Fibroblast of mammary gland (primary cell): ENCODE measurements around the gene AFF3.

Experiments used
- DNase-seq: peaks from one replicate; pipeline ENCODE4 v3.0.0-alpha.2; 2010; ENCODE audit warnings: low read depth
- H3K4me3 ChIP-seq: 2 replicates; pipeline ENCODE4 v1.5.1; 2011; ENCODE audit warnings: low read depth, mild to moderate bottlenecking, low read length, moderate library complexity; ENCODE audit not compliant: control insufficient read depth
- CTCF ChIP-seq: conservative IDR thresholded peaks from 2 replicates; pipeline ENCODE4 v1.5.1; 2011; ENCODE audit warnings: low read depth, low read length, inconsistent platforms; ENCODE audit not compliant: control insufficient read depth, insufficient read depth

Gene AFF3

DNA sequence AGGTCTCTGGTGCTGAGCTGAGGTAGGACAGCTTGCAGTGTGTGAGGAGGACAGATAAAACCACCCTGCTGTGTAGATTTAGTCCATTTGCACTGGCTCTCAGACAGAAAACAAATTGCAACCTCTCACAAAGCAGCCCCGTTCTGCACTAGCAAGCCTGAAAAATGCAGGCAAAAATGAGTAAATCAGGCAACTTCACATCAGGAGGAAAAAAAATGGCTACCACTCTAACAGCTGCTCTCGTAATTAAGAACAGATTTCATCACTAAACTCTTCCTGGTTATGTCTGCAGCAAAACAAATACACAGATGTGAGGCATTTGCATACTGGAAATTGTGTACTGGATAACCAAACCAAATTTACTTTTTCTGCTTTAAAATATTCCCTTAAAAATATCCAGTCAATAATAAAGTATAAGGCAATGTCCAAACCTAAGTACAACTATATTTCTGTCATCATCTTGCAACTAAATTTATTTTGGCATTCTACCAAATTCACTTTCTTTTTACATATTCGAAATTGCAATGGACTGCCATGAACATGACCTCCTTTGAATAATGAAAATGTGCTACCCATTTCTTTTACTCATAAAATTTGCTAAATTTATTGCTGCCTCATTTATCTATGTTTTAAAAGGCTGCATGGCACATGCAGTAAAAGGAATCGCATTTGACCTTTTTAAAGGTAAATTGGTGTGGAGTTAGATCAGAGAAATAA lies 157.4 kb downstream of the AFF3 start:
- H3K4me3 ChIP-seq, result no peak overlapping the region
- DNase-seq, result peak; percentile 81
- no peak for TF ChIP-seq CTCF

GRCh38 chr2:99982744-99983143 lies 159.6 kb downstream of the AFF3 start:
- H3K4me3 ChIP-seq, result no peak overlapping the region
- DNase-seq, result no peak
- no peak for TF ChIP-seq CTCF

DNA sequence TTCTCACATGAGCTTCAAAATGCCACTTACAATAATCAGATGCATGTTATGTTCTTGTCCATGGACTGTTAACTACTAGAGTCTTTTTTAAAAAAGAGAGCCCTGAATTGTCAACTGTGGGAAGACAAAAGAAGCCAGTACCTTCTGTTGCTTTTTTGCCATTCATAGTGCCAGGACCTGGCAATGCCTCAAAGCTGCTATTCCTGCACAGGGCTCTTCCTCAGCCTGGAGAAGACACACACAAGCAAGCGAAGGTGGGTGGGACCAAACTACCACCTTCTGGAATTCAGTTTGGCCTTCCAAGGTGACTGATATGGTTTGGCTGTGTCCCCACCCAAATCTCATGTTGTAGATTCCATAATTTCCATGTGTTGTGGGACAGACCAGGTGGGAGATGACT lies 160.6 kb downstream of the AFF3 start:
- H3K4me3 ChIP-seq, result no peak overlapping the region
- DNase-seq, result no peak
- no peak for TF ChIP-seq CTCF

DNA sequence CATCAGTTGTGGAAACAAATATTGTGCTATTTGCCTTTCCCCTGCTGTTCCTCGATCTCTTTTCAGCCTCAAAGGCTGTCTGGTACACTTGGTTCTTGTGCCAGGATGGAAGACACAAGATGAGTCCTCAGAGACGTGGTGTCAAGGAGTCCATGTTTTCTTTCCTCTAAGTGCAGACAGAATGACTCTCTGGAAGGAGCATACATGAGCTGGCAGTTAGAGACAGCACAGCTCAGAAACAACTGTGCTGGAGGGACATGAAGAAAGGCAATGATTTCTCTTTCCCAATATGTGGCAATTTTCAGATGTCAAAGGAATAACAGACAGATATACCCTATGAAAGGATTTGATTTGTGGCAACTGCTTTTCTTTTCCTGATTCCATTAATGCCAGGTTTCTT lies 162.2 kb downstream of the AFF3 start:
- DNase-seq, result no peak
- no peak for TF ChIP-seq CTCF
- no peak overlapping the region for H3K4me3 ChIP-seq

DNA sequence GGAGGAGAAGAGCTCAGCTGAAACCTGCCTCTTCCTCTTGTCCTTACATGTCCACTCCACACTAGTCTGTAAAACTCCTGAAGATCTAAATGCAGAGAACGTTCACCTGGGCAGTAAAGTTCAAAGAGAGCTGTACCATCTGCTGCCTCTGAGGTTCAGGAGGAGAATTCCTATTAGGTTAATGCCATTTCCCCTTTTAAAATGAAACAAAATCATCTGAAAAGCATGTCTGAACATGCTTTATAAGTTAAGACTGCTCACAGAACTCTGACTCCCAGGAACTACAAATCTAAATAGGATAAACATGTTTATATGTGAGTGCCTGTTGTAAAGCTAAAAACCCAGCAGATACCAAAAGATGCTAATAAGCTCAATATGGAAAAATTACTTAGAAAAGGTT lies 164.4 kb downstream of the AFF3 start:
- no peak for DNase-seq
- no peak overlapping the region for H3K4me3 ChIP-seq
- TF ChIP-seq CTCF, result no peak

GRCh38 chr2:99975386-99975785 lies 167.0 kb downstream of the AFF3 start:
- peak; percentile 83 for DNase-seq
- TF ChIP-seq CTCF, result no peak

More at GRCh38 chr2:99975386-99975785, 167.0 kb downstream of the AFF3 start:
- H3K4me3 ChIP-seq, result no peak overlapping the region
